Natural killer cell (primary cell): ENCODE data around the gene ZNF76. TPM values are rescaled to one million over a fixed set of nuclear protein-coding genes. Genes with fewer than 3 reads are reported as not detected.
"Not testable (repeated sequence)": the region's sequence is repeated elsewhere in the genome, so short reads cannot be mapped to it uniquely, and the experiment has no call there.

Experiments
- ATAC-seq, 3 donors: fragments of 150-1000 bp in 2 of 3; fragments of 200-7000 bp in 1 of 3; cut with Tn5 transposase; 1 replicate in 1 of 3; 2 replicates in 2 of 3; pipeline ENCODE4 v1.10.0; 2021; ENCODE audit warnings: mild to moderate bottlenecking in 2 of 3, moderate library complexity in 2 of 3
- DNase-seq, 2 donors: peaks; one replicate each; pipeline versions ENCODE4 v3.0.0 to v3.0.0-alpha.2; 2013 to 2021; ENCODE audit warnings: mixed read lengths in 1 of 2
- H3K27ac ChIP-seq: one replicate; pipeline ENCODE4 v1.5.1; 2013; ENCODE audit warnings: mild to moderate bottlenecking, low read length
- H3K27me3 ChIP-seq: one replicate; pipeline ENCODE4 v1.6.1; 2013; ENCODE audit warnings: low read length; ENCODE audit not compliant: control insufficient read depth, insufficient read depth
- H3K36me3 ChIP-seq: one replicate; pipeline ENCODE4 v1.6.1; 2013; ENCODE audit warnings: low read length; ENCODE audit not compliant: control insufficient read depth, insufficient read depth
- H3K4me1 ChIP-seq: one replicate; pipeline ENCODE4 v1.6.1; 2013; ENCODE audit warnings: low read length; ENCODE audit not compliant: control insufficient read depth, insufficient read depth
- H3K4me3 ChIP-seq: one replicate; pipeline ENCODE4 v1.5.1; 2013; ENCODE audit warnings: low read length
- H3K9me3 ChIP-seq: one replicate; pipeline ENCODE4 v1.6.1; 2013; ENCODE audit warnings: low read length; ENCODE audit not compliant: control insufficient read depth, insufficient read depth
- H3K27ac Mint-ChIP-seq, 2 donors: one replicate each; pipeline ENCODE4 v1.8.0; 2022; ENCODE audit warnings: mild to moderate bottlenecking in 2 of 2, mixed read lengths in 2 of 2, moderate library complexity in 1 of 2
- H3K27me3 Mint-ChIP-seq, 2 donors: one replicate each; pipeline ENCODE4 v1.8.0; 2022; ENCODE audit warnings: low read depth in 2 of 2, mixed read lengths in 2 of 2
- H3K36me3 Mint-ChIP-seq: one replicate; pipeline ENCODE4 v1.8.0; 2022; ENCODE audit warnings: mixed read lengths
- H3K4me1 Mint-ChIP-seq, 2 donors: one replicate each; pipeline ENCODE4 v1.8.0; 2022; ENCODE audit warnings: mixed read lengths in 2 of 2
- H3K4me3 Mint-ChIP-seq: one replicate; pipeline ENCODE4 v1.8.0; 2022; ENCODE audit warnings: mild to moderate bottlenecking, moderate library complexity, mixed read lengths
- H3K9me3 Mint-ChIP-seq, 2 donors: one replicate each; pipeline ENCODE4 v1.8.0; 2022; ENCODE audit warnings: mixed read lengths in 2 of 2
- CTCF ChIP-seq: fragments of 200-600 bp; IDR thresholded peaks from one replicate; pipeline ENCODE4 v1.8.0; 2022; ENCODE audit warnings: antibody characterized with exemption
- WGBS: methylation state at CpG from one replicate; pipeline ENCODE4 v1.1.7; 2013; ENCODE audit warnings: missing lambda C conversion rate; ENCODE audit not compliant: insufficient coverage; 5-methylcytosine and 5-hydroxymethylcytosine counted together
- intact Hi-C: fragments of 100-400 bp; cut with micrococcal nuclease; formaldehyde crosslinking; loops from one replicate; pipeline ENCODE4 v1.14.2; 2022
- total RNA-seq, 4 donors: library from RNA; stranded (reverse); fragments of 120-200 nt in 1 of 4; gene quantifications; one replicate each; pipeline versions ENCODE4 v1.2.3 to v1.2.4, GENCODE V29; 2013 to 2022

ZNF76 gene
- total RNA-seq, 3 donors from 2014 or later (not counting 1 experiment from before 2014, with no cell fraction given): 62.7 to 81.6 (median 64.6) TPM

GRCh38 chr6:35321091-35321490, 61.6 kb downstream of the ZNF76 start:
- WGBS: 94% methylated on average over 8 of the region's 8 CpGs
- H3K36me3 Mint-ChIP-seq: peaks cover 23% of the 10 kb centered on the region

GRCh38 chr6:35327349-35328027, 68.0 kb downstream of the ZNF76 start:
- intact Hi-C loops: loop anchor here (1.0 kb wide), 1 partner anchor 30 kb away; the partner anchor contains the start of gene DEF6
- peaks cover 15% of the 10 kb centered on the region for H3K36me3 ChIP-seq
- Mint-ChIP-seq H3K4me1 (peaks cover 13 to 16% of the 10 kb centered on the region in 2 donors), H3K27me3 (no peaks in the 10 kb centered on the region), H3K4me3 (no peak overlapping the region), H3K36me3 (peaks cover 4% of the 10 kb centered on the region), H3K9me3 (no peaks in the 10 kb centered on the region), H3K27ac (peak overlapping the region; percentile 79 to 82)
- H3K9me3 ChIP-seq: no peaks in the 10 kb centered on the region
- peaks cover 16% of the 10 kb centered on the region for H3K4me1 ChIP-seq
- H3K27me3 ChIP-seq: no peaks in the 10 kb centered on the region
- ATAC-seq (peak; percentile 90 to 99 (median 97)), DNase-seq (peak; percentile 63 to 87)
- no peak overlapping the region for H3K4me3 ChIP-seq
- H3K27ac ChIP-seq: peak overlapping the region; percentile 4
- WGBS: 43% methylated on average over 7 of the region's 7 CpGs
- TF ChIP-seq CTCF: peak; percentile 71

More at GRCh38 chr6:35321091-35321490, 61.6 kb downstream of the ZNF76 start:
- Histone ChIP-seq H3K27me3 (no peaks in the 10 kb centered on the region), H3K4me3 (no peak overlapping the region), H3K27ac (no peak overlapping the region), H3K9me3 (no peaks in the 10 kb centered on the region), H3K4me1 (no peaks in the 10 kb centered on the region), H3K36me3 (peaks cover 77% of the 10 kb centered on the region)
- intact Hi-C loops: no loop called here
- Mint-ChIP-seq H3K27me3 (no peaks in the 10 kb centered on the region), H3K4me3 (no peak overlapping the region), H3K4me1 (peaks cover 24 to 36% of the 10 kb centered on the region in 2 donors), H3K27ac (peak overlapping the region; percentile 60 to 74), H3K9me3 (no peaks in the 10 kb centered on the region)
- DNase-seq (no peak), ATAC-seq (no peak)
- TF ChIP-seq CTCF: no peak

- DNase-seq (peak in 1 of 2 donors; percentile 26), ATAC-seq (no peak)
- Mint-ChIP-seq H3K36me3 (peaks cover 4% of the 10 kb centered on the region), H3K27me3 (no peaks in the 10 kb centered on the region), H3K4me3 (no peak overlapping the region), H3K27ac (peak overlapping the region; percentile 25 to 82), H3K9me3 (peaks cover 0 to 3% of the 10 kb centered on the region in 2 donors), H3K4me1 (peaks cover 11% of the 10 kb centered on the region in 2 donors)
- no CpG with 5 or more reads among the region's 1 CpG for WGBS
- Histone ChIP-seq H3K36me3 (peaks cover 9% of the 10 kb centered on the region), H3K9me3 (no peaks in the 10 kb centered on the region), H3K4me1 (peaks cover 16% of the 10 kb centered on the region), H3K27me3 (no peaks in the 10 kb centered on the region), H3K27ac (no peak overlapping the region), H3K4me3 (no peak overlapping the region)
- TF ChIP-seq CTCF: no peak
- intact Hi-C loops: no loop called here
These were observed 68.7 kb downstream of the ZNF76 start for GRCh38 chr6:35328108-35328723.

- intact Hi-C loops, H3K9me3 Mint-ChIP-seq, H3K9me3 ChIP-seq, H3K36me3 Mint-ChIP-seq, H3K4me3 Mint-ChIP-seq, H3K4me3 ChIP-seq, H3K27me3 ChIP-seq, H3K27me3 Mint-ChIP-seq, ATAC-seq, H3K36me3 ChIP-seq, DNase-seq, H3K27ac Mint-ChIP-seq, H3K27ac ChIP-seq: not testable (repeated sequence)
- WGBS: 97% methylated on average over 7 of the region's 8 CpGs
- peaks cover 11% of the 10 kb centered on the region in 2 donors for H3K4me1 Mint-ChIP-seq
- H3K4me1 ChIP-seq: peaks cover 16% of the 10 kb centered on the region
These were observed 69.4 kb downstream of the ZNF76 start for GRCh38 chr6:35328965-35329364.
